Measurements from ENCODE around the gene SLC6A8.

SLC6A8 gene

GRCh38 chrX:153733651-153734240 is 46.0 kb downstream of the SLC6A8 start:
- Mint-ChIP-seq H3K4me1 (no peaks in the 10 kb centered on the region), H3K4me3 (no peak overlapping the region)

DNA sequence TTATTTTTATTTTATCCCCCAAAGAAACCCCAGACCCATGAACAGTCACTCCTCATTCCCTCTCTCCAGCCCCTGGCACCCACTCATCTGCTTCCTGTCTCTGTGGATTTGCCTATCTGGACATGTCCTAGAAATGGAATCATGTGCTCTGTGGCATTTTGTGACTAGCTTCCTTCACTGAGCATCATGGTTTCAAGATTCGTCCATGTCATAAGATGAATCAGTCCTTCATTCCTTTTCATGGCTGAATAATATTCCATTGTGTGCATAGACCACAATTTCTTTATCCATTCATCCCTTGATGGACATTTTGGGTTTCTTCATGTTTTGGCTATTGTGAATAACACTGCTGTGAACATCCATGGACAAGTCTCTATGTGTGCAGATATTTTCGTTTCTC is 47.1 kb downstream of the SLC6A8 start:
- no peaks in the 10 kb centered on the region for H3K27me3 Mint-ChIP-seq (ENCODE audit: low read depth)
- TF ChIP-seq, protein P1, sequence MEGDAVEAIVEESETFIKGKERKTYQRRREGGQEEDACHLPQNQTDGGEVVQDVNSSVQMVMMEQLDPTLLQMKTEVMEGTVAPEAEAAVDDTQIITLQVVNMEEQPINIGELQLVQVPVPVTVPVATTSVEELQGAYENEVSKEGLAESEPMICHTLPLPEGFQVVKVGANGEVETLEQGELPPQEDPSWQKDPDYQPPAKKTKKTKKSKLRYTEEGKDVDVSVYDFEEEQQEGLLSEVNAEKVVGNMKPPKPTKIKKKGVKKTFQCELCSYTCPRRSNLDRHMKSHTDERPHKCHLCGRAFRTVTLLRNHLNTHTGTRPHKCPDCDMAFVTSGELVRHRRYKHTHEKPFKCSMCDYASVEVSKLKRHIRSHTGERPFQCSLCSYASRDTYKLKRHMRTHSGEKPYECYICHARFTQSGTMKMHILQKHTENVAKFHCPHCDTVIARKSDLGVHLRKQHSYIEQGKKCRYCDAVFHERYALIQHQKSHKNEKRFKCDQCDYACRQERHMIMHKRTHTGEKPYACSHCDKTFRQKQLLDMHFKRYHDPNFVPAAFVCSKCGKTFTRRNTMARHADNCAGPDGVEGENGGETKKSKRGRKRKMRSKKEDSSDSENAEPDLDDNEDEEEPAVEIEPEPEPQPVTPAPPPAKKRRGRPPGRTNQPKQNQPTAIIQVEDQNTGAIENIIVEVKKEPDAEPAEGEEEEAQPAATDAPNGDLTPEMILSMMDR (IDR thresholded peaks at IDR 0.05; ENCODE audit: unreplicated experiment in 3 of 3): no peak
- H3K36me3 Mint-ChIP-seq (ENCODE audit: low read depth): peaks cover 35% of the 10 kb centered on the region
- no peak overlapping the region for H3K27ac Mint-ChIP-seq
- peaks cover 33% of the 10 kb centered on the region for H3K9me3 Mint-ChIP-seq
- H3K4me3 Mint-ChIP-seq: no peak overlapping the region
- H3K4me1 Mint-ChIP-seq: no peaks in the 10 kb centered on the region

More at GRCh38 chrX:153733651-153734240, 46.0 kb downstream of the SLC6A8 start:
- peaks cover 33% of the 10 kb centered on the region for H3K9me3 Mint-ChIP-seq
- TF ChIP-seq, protein P1 (IDR thresholded peaks at IDR 0.05; ENCODE audit: unreplicated experiment in 3 of 3): no peak
- H3K27ac Mint-ChIP-seq: no peak overlapping the region
- H3K27me3 Mint-ChIP-seq (ENCODE audit: low read depth): no peaks in the 10 kb centered on the region
- H3K36me3 Mint-ChIP-seq (ENCODE audit: low read depth): peaks cover 38% of the 10 kb centered on the region

GRCh38 chrX:153735274-153735673 is 47.5 kb downstream of the SLC6A8 start:
- H3K27ac Mint-ChIP-seq: no peak overlapping the region
- H3K4me1 Mint-ChIP-seq: no peaks in the 10 kb centered on the region
- peaks cover 33% of the 10 kb centered on the region for H3K9me3 Mint-ChIP-seq
- H3K27me3 Mint-ChIP-seq (ENCODE audit: low read depth): no peaks in the 10 kb centered on the region
- peaks cover 35% of the 10 kb centered on the region for H3K36me3 Mint-ChIP-seq (ENCODE audit: low read depth)
- no peak overlapping the region for H3K4me3 Mint-ChIP-seq
- TF ChIP-seq, protein P1 (IDR thresholded peaks at IDR 0.05; ENCODE audit: unreplicated experiment in 3 of 3): no peak

DNA sequence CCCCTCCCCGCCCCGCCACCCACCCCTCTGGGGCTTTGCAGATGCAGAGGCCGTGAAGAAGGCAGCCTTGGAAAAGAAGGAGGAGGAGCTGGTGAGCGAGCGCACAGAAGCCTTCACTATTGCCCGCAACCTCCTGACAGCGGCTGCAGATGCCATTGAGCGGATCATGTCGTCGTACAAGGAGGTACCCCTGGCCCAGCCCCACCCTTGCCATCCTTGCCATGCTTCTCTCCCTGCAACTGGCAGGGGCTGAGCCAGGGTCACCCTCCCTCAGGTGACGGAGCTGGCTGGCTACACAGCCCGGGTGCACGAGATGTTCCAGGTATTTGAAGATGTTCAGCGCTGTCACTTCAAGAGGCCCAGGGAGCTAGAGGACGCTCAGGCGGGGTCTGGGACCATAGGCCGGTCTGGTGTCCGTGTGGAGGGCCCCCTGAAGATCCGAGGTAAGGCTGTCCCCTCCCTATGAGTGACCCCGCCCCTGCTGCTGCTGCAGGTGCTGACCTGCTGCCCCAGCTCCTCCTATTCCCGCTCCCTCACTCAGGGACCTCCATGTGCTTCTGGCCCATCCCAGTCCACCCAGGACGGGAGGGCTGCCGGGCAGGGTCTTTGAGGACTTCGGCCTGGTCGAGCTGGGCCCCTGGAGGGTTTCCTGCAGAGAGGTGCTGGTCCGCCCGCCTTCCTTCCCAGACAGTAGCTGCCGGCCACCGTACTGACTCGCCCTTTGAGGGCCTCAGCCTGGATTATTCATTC is 48.5 kb downstream of the SLC6A8 start:
- TF ChIP-seq, protein P1 (IDR thresholded peaks at IDR 0.05; ENCODE audit: unreplicated experiment in 3 of 3): no peak
- H3K9me3 Mint-ChIP-seq: peaks cover 26% of the 10 kb centered on the region
- H3K36me3 Mint-ChIP-seq (ENCODE audit: low read depth): peaks cover 27% of the 10 kb centered on the region
- H3K27me3 Mint-ChIP-seq (ENCODE audit: low read depth): no peaks in the 10 kb centered on the region
- H3K4me3 Mint-ChIP-seq: no peak overlapping the region
- H3K27ac Mint-ChIP-seq: no peak overlapping the region
- H3K4me1 Mint-ChIP-seq: no peaks in the 10 kb centered on the region

DNA sequence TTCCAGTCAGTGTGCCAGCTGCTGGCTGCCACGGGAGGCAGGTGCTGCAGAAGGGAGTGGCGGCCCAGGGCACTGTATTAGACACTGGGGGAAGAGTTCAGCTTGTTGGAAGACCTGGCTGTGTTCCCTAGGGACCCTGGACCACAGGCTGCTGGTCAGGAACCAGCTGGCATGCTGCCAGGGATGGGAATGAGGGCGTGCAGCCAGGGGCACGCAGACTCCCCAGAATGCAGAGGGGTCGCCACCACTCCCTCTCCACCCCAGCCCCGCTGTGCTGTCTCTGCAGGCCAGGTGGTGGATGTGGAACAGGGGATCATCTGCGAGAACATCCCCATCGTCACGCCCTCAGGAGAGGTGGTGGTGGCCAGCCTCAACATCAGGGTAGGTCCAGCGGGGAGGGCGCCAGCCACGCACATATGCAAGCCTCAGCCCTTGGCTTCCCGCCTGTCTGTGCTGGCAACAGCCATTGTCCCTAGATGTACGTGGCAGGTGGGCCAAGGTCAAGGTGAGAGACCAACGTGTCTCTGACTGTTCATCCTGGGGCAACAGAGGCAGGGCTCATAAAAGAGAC is 49.2 kb downstream of the SLC6A8 start:
- TF ChIP-seq, protein P1 (IDR thresholded peaks at IDR 0.05; ENCODE audit: unreplicated experiment in 3 of 3): no peak
- H3K4me1 Mint-ChIP-seq: no peaks in the 10 kb centered on the region
- H3K36me3 Mint-ChIP-seq (ENCODE audit: low read depth): peaks cover 20% of the 10 kb centered on the region
- no peak overlapping the region for H3K4me3 Mint-ChIP-seq
- peaks cover 19% of the 10 kb centered on the region for H3K9me3 Mint-ChIP-seq
- H3K27ac Mint-ChIP-seq: no peak overlapping the region
- no peaks in the 10 kb centered on the region for H3K27me3 Mint-ChIP-seq (ENCODE audit: low read depth)
